ENCODE measurements around the gene SYTL2. TPM values are rescaled to one million over a fixed set of nuclear protein-coding genes. Genes with fewer than 3 reads are reported as not detected.

Gene SYTL2
- total and polyA plus RNA-seq, 10 donors: 2.7 to 176 (median 26.5) TPM

- H3K27ac ChIP-seq: no peak overlapping the region
- WGBS, 5 donors: 55 to 90% (median 68%) methylated on average over 6 of the region's 6 CpGs
These were observed 86.0 kb downstream of the SYTL2 start for GRCh38 chr11:85724748-85725465.

GRCh38 chr11:85723088-85723487 is 87.9 kb downstream of the SYTL2 start:
- no peak for DNase-seq
- H3K27ac ChIP-seq: no peak overlapping the region
- peaks cover 0 to 20% (median 2%) of the 10 kb centered on the region in 6 donors for H3K36me3 ChIP-seq
- no peak overlapping the region for H3K4me3 ChIP-seq
- intact Hi-C loops (cut with DNase I; ENCODE audit: low total_unique reads): no loop called here
- TF ChIP-seq POLR2AphosphoS5 (IDR thresholded peaks at IDR 0.05): no peak
- TF ChIP-seq POLR2A (IDR thresholded peaks at IDR 0.05): no peak
- no peak for TF ChIP-seq CTCF (IDR thresholded peaks at IDR 0.05 in 8 of 11, conservative IDR thresholded peaks at IDR 0.05 in 3 of 11)
- WGBS, 5 donors: 89 to 97% (median 95%) methylated on average over 5 of the region's 5 CpGs
- no peaks in the 10 kb centered on the region for H3K9me3 ChIP-seq
- no peaks in the 10 kb centered on the region for H3K27me3 ChIP-seq (replicated peaks in 1 of 7)
- peaks cover 0 to 4% (median 0%) of the 10 kb centered on the region in 6 donors for H3K4me1 ChIP-seq

More at GRCh38 chr11:85724748-85725465, 86.0 kb downstream of the SYTL2 start:
- intact Hi-C loops (cut with DNase I; ENCODE audit: low total_unique reads): no loop called here
- Histone ChIP-seq H3K4me1 (peaks cover 0 to 4% (median 0%) of the 10 kb centered on the region in 6 donors), H3K4me3 (no peak overlapping the region), H3K27me3 (replicated peaks in 1 of 7) (no peaks in the 10 kb centered on the region), H3K36me3 (peaks cover 0 to 19% (median 2%) of the 10 kb centered on the region in 6 donors), H3K9me3 (no peaks in the 10 kb centered on the region)
- no peak for TF ChIP-seq CTCF (IDR thresholded peaks at IDR 0.05 in 8 of 11, conservative IDR thresholded peaks at IDR 0.05 in 3 of 11)
- no peak for TF ChIP-seq POLR2AphosphoS5 (IDR thresholded peaks at IDR 0.05)
- TF ChIP-seq POLR2A (IDR thresholded peaks at IDR 0.05): no peak
- no peak for DNase-seq

- no peaks in the 10 kb centered on the region for H3K27me3 ChIP-seq (replicated peaks in 1 of 7)
These were observed 89.8 kb downstream of the SYTL2 start for GRCh38 chr11:85721191-85721590.

More at GRCh38 chr11:85721191-85721590, 89.8 kb downstream of the SYTL2 start:
- peaks cover 0 to 4% (median 0%) of the 10 kb centered on the region in 6 donors for H3K4me1 ChIP-seq
- H3K9me3 ChIP-seq: no peaks in the 10 kb centered on the region
- H3K27ac ChIP-seq: no peak overlapping the region
- H3K36me3 ChIP-seq: peaks cover 0 to 10% (median 0%) of the 10 kb centered on the region in 6 donors
- intact Hi-C loops (cut with DNase I; ENCODE audit: low total_unique reads): no loop called here
- no peak for DNase-seq
- no peak overlapping the region for H3K4me3 ChIP-seq
- TF ChIP-seq POLR2A (IDR thresholded peaks at IDR 0.05) (no peak), CTCF (IDR thresholded peaks at IDR 0.05 in 8 of 11, conservative IDR thresholded peaks at IDR 0.05 in 3 of 11) (no peak), POLR2AphosphoS5 (IDR thresholded peaks at IDR 0.05) (no peak)
- WGBS, 5 donors: 90 to 97% (median 95%) methylated on average over 3 of the region's 3 CpGs
